Gastroesophageal sphincter (tissue), 4 donors: ENCODE data around the gene ISLR2. TPM values are rescaled to one million over a fixed set of nuclear protein-coding genes. Genes with fewer than 3 reads are reported as not detected.

Experiments used
- ATAC-seq: fragments of 150-250 bp; one replicate; pipeline ENCODE4 v1.9.1; 2016; ENCODE audit warnings: mild to moderate bottlenecking, moderate library complexity
- H3K27ac ChIP-seq, 4 donors: fragments of 200-600 bp; sonication (generic) in 3 of 4; 1 replicate in 3 of 4; 2 replicates in 1 of 4; pipeline ENCODE4 v1.5.1; 2016 to 2019
- H3K27me3 ChIP-seq: fragments of 200-600 bp; sonication (generic); one replicate; pipeline ENCODE4 v1.5.1; 2019
- H3K36me3 ChIP-seq, 2 donors: fragments of 200-600 bp; sonication (generic); one replicate each; pipeline ENCODE4 v1.5.1; 2019; ENCODE audit warnings: control low read depth in 1 of 2
- H3K4me1 ChIP-seq, 3 donors: fragments of 200-600 bp; sonication (generic); 1 replicate in 2 of 3; 2 replicates in 1 of 3; pipeline ENCODE4 v1.5.1; 2016 to 2019; ENCODE audit warnings: control low read depth in 2 of 3
- H3K4me3 ChIP-seq, 2 donors: fragments of 200-600 bp; sonication (generic); one replicate each; pipeline ENCODE4 v1.5.1; 2019; ENCODE audit warnings: mild to moderate bottlenecking in 1 of 2, moderate library complexity in 1 of 2
- H3K9me3 ChIP-seq, 3 donors: fragments of 200-600 bp; sonication (generic); one replicate each; pipeline ENCODE4 v1.5.1; 2017 to 2019; ENCODE audit warnings: control low read depth in 2 of 3
- CTCF ChIP-seq, 4 experiments: fragments of 200-600 bp in 2 of 4; fragments of 450-650 bp in 2 of 4; sonication (generic) in 1 of 4; IDR thresholded peaks; one replicate each; pipeline ENCODE4 v1.5.1; 2017 to 2019; ENCODE audit warnings: antibody characterized with exemption in 4 of 4, mild to moderate bottlenecking in 2 of 4, moderate library complexity in 2 of 4
- EP300 ChIP-seq: sonication (generic); formaldehyde crosslinking; IDR thresholded peaks from one replicate; pipeline ENCODE4 v1.6.1; 2017; ENCODE audit warnings: antibody characterized with exemption, mild to moderate bottlenecking
- POLR2A ChIP-seq, 2 donors: fragments of 450-650 bp; IDR thresholded peaks; one replicate each; pipeline ENCODE4 v1.6.1; 2017; ENCODE audit warnings: antibody characterized with exemption in 2 of 2, mild to moderate bottlenecking in 2 of 2, moderate library complexity in 1 of 2
- POLR2AphosphoS5 ChIP-seq: sonication (generic); formaldehyde crosslinking; IDR thresholded peaks from one replicate; pipeline ENCODE4 v1.6.1; 2017; ENCODE audit warnings: antibody characterized with exemption
- WGBS, 2 donors: methylation state at CpG; one replicate each; pipeline ENCODE4 v1.1.5; 2018; ENCODE audit warnings: low coverage in 1 of 2; 5-methylcytosine and 5-hydroxymethylcytosine counted together
- total RNA-seq, 4 donors: library from RNA; depleted of rRNA; stranded (reverse); fragments of >200 nt; gene quantifications; one replicate each; pipeline ENCODE4 v1.1.0, GENCODE V29; 2016

ISLR2 gene
- total RNA-seq, 4 donors from 2014 or later: 0.54 to 5.4 (median 1.5) TPM

DNA sequence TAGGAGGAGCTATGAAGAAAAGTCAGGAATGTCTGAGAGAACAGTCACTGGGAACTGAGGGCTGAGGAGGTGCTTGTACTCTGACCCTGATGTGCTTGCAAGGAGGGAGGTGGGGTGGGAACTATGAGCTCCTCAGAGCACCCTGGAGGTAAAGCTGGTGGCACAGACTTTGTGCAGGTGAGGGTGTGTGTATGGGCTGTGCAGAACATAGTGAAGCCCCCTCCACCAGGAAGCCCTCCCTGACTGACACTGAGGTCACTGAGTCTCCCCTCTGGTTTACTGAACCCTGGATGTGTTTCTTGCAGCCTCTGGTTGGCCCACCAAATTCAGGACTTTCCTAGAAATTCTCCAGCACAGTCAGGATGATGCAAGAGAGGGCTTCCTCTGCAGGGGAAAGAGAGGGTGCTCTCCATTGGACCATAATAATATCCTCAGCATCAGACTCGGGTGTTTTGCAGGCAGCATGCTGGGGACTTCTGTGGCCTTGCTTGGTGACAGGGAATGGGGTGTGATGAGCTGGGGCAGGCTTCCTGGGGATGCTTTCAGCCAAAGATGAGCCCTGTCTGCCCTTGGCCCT is 41.7 kb downstream of the ISLR2 start:
- no peak for TF ChIP-seq EP300
- TF ChIP-seq POLR2AphosphoS5: no peak
- TF ChIP-seq CTCF (IDR thresholded peaks at IDR 0.05): no peak
- no peak for TF ChIP-seq POLR2A (IDR thresholded peaks at IDR 0.05)
- Histone ChIP-seq H3K36me3 (peaks cover 0 to 12% of the 10 kb centered on the region in 2 donors), H3K27me3 (no peaks in the 10 kb centered on the region), H3K27ac (peak overlapping the region in 3 of 4 donors; percentile 82 to 84 (median 84)), H3K9me3 (no peaks in the 10 kb centered on the region), H3K4me3 (no peak overlapping the region), H3K4me1 (peaks cover 0 to 92% (median 44%) of the 10 kb centered on the region in 3 donors)
- no peak for ATAC-seq
- 40% methylated on average over 1 of the region's 1 CpG; no CpG with 5 or more reads in 1 of the 2 donors for WGBS, 2 donors

DNA sequence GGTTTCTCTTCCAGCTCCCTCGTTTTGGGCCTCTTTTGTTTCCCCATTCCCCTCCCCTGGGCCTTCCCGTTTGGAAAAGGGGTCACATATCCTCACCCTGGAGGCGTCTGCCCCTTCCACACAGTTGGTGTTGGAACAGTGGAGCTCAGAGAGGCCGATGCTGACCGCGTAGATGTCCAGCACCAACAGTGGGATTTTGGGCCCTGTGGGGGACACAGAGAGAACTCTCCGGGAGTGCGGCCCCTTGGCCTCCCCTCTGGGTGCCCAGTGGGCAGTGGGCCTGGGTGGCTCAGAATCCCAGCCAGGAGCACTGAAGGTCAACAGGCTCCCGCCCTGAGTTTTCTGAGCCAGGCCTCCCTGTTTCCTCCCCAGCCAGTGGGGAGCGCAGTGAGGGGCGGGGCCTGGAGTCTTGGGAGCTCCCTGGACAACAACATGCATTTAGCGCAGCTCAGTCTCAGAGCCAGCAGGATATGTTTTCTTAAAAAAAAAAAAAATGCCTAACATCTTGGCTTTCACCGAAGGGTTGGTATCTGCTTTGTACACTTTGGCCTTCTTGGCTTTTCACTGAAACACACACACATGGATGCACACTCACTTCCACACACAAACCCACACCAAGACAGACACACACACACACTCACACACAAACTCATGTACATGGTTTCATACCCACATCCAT is 42.5 kb downstream of the ISLR2 start:
- ATAC-seq: peak; percentile 69
- Histone ChIP-seq H3K4me3 (peak overlapping the region in 1 of 2 donors; percentile 51), H3K4me1 (peaks cover 0 to 97% (median 49%) of the 10 kb centered on the region in 3 donors), H3K27ac (peak overlapping the region; percentile 26 to 84 (median 83)), H3K27me3 (no peaks in the 10 kb centered on the region), H3K36me3 (peaks cover 0 to 12% of the 10 kb centered on the region in 2 donors), H3K9me3 (no peaks in the 10 kb centered on the region)
- TF ChIP-seq CTCF (IDR thresholded peaks at IDR 0.05) (peak in 1 of 4 experiments; percentile 16), EP300 (no peak), POLR2AphosphoS5 (no peak)
- WGBS, 2 donors: 14 to 24% methylated on average over 3 of the region's 13 CpGs

GRCh38 chr15:74173380-74174218 is 43.2 kb downstream of the ISLR2 start, which contains the start of gene ISLR:
TSS of gene ISLR (plus strand) at chr15:74173710. CDS start at chr15:74174859, 1,149 bp downstream.
- no peaks in the 10 kb centered on the region for H3K27me3 ChIP-seq
- TF ChIP-seq CTCF (IDR thresholded peaks at IDR 0.05) (no peak), POLR2AphosphoS5 (peak; percentile 44), POLR2A (IDR thresholded peaks at IDR 0.05) (peak; percentile 15 to 17), EP300 (no peak)
- H3K36me3 ChIP-seq: peaks cover 0 to 12% of the 10 kb centered on the region in 2 donors
- H3K27ac ChIP-seq: peak within 1 kb of the TSS; percentile 26 to 84 (median 83)
- H3K4me1 ChIP-seq: peaks cover 0 to 97% (median 51%) of the 10 kb centered on the region in 3 donors
- ATAC-seq: peak; percentile 77
- 23 to 30% methylated on average over 4 to 10 of the region's 20 CpGs for WGBS, 2 donors
- no peaks in the 10 kb centered on the region for H3K9me3 ChIP-seq
- H3K4me3 ChIP-seq: peak within 1 kb of the TSS; percentile 32 to 51

- Histone ChIP-seq H3K27ac (peak overlapping the region; percentile 10 to 84 (median 83)), H3K4me3 (peak overlapping the region; percentile 32 to 51), H3K9me3 (no peaks in the 10 kb centered on the region), H3K4me1 (peaks cover 0 to 97% (median 50%) of the 10 kb centered on the region in 3 donors), H3K27me3 (no peaks in the 10 kb centered on the region), H3K36me3 (peaks cover 0 to 12% of the 10 kb centered on the region in 2 donors)
- 28 to 41% methylated on average over 10 of the region's 20 CpGs for WGBS, 2 donors
- peak; percentile 32 for ATAC-seq
- no peak for TF ChIP-seq CTCF (IDR thresholded peaks at IDR 0.05)
- TF ChIP-seq EP300: no peak
- TF ChIP-seq POLR2AphosphoS5: no peak
- TF ChIP-seq POLR2A (IDR thresholded peaks at IDR 0.05): no peak
These were observed 44.0 kb downstream of the ISLR2 start for GRCh38 chr15:74174219-74174957.
